ENCODE measurements around the gene KRT16.

DNA sequence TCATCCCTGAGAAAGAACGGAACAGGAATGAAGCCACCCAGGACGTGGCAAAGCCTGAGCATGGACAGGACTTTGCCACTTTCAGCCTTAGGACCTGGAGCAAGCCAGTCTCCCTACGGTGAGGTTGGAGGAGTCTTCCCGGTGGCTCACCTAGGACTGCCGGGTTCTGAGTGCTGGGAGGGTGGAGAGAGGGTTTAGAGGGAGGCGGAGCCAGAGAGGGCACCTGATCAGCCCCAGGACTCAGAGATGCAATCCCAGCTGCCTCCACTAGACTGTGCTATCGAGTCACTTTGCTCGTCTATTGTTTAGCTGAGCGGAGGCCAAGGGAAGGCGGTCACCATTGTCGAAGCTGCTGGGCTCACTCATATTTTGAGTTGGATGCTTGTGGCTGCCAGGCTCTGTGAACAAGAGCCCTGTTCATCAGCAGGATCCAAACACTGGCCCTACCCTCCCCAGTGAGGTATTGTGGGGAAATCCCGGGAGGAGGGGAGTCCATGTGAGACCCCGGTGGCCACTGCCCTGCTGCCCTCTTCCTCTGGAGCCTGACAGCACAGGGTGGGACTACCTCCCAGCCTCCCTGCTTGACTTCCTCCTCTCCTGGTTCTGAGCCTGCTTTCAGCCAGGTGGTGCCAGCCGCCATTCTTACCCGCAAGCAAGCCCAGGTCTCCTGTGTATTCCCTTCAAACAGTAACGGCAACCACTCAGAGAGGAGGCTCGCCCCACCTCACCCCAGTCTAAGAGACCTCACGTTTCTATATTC is 32.9 kb downstream of the KRT16 start:
- TF ChIP-seq, protein P1, sequence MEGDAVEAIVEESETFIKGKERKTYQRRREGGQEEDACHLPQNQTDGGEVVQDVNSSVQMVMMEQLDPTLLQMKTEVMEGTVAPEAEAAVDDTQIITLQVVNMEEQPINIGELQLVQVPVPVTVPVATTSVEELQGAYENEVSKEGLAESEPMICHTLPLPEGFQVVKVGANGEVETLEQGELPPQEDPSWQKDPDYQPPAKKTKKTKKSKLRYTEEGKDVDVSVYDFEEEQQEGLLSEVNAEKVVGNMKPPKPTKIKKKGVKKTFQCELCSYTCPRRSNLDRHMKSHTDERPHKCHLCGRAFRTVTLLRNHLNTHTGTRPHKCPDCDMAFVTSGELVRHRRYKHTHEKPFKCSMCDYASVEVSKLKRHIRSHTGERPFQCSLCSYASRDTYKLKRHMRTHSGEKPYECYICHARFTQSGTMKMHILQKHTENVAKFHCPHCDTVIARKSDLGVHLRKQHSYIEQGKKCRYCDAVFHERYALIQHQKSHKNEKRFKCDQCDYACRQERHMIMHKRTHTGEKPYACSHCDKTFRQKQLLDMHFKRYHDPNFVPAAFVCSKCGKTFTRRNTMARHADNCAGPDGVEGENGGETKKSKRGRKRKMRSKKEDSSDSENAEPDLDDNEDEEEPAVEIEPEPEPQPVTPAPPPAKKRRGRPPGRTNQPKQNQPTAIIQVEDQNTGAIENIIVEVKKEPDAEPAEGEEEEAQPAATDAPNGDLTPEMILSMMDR (IDR thresholded peaks at IDR 0.05), result peak; percentile 78 to 99 (median 90)
- TF ChIP-seq POLR2A (IDR thresholded peaks at IDR 0.05), result peak; percentile 74
- TF ChIP-seq POLR2AphosphoS5 (IDR thresholded peaks at IDR 0.05), result peak; percentile 84

All from prostate gland (tissue), 2 donors.